OCI-LY3 (cell line): Measurements from ENCODE around the gene MEAF6.

ENCODE experiments used
- H2AFZ ChIP-seq: fragments of 200-600, 300-600 bp; shearing (Covaris generic); 2 replicates; pipeline ENCODE4 v1.6.0; 2014; ENCODE audit warnings: antibody characterized with exemption, low read depth, low read length
- H3K27ac ChIP-seq: fragments of 200-600, 300-600 bp; sonication (generic); 2 replicates; pipeline ENCODE4 v1.5.1; 2014; ENCODE audit warnings: mild to moderate bottlenecking, low read length, moderate library complexity, mixed read lengths
- H3K27me3 ChIP-seq: fragments of 200-600, 300-600 bp; sonication (generic); 2 replicates; pipeline ENCODE4 v1.6.1; 2014; ENCODE audit warnings: low read depth, low read length, mixed read lengths
- H3K36me3 ChIP-seq: fragments of 200-600, 300-600 bp; sonication (generic); replicated peaks from 2 replicates; pipeline ENCODE3; 2014; ENCODE audit warnings: low read depth, low read length, mixed read lengths
- H3K4me1 ChIP-seq: fragments of 300-600, 200-600 bp; sonication (generic); 2 replicates; pipeline ENCODE4 v1.6.1; 2014; ENCODE audit warnings: low read length, mixed read lengths
- H3K4me2 ChIP-seq: fragments of 200-600, 300-600 bp; sonication (generic); 2 replicates; pipeline ENCODE4 v1.6.1; 2014; ENCODE audit warnings: low read length, mixed read lengths
- H3K4me3 ChIP-seq: fragments of 300-600, 200-600 bp; sonication (generic); 2 replicates; pipeline ENCODE4 v1.5.1; 2014; ENCODE audit warnings: antibody characterized with exemption, mild to moderate bottlenecking, low read length, moderate library complexity
- H3K79me2 ChIP-seq: fragments of 300-600, 200-600 bp; shearing (Covaris generic); 2 replicates; pipeline ENCODE4 v1.6.1; 2014; ENCODE audit warnings: mild to moderate bottlenecking, low read length, mixed read lengths
- H3K9ac ChIP-seq: fragments of 300-600, 200-600 bp; shearing (Covaris generic); 2 replicates; pipeline ENCODE4 v1.6.0; 2014; ENCODE audit warnings: mild to moderate bottlenecking, low read length, moderate library complexity
- H3K9me3 ChIP-seq: fragments of 200-600, 300-600 bp; shearing (Covaris generic); 2 replicates; pipeline ENCODE4 v1.6.1; 2014; ENCODE audit warnings: low read length, mixed read lengths; ENCODE audit not compliant: insufficient read depth
- H4K20me1 ChIP-seq: fragments of 200-600, 300-600 bp; sonication (generic); 2 replicates; pipeline ENCODE4 v1.6.1; 2016; ENCODE audit warnings: low read length, mixed read lengths; ENCODE audit not compliant: insufficient read depth
- CTCF ChIP-seq: fragments of 200-600, 300-600 bp; sonication (generic); IDR thresholded peaks from 2 replicates; pipeline ENCODE4 v1.5.1; 2014; ENCODE audit warnings: antibody characterized with exemption, low read length, low read depth
- EZH2phosphoT487 ChIP-seq: fragments of 200-600 bp; shearing (Covaris generic); IDR thresholded peaks from 2 replicates; pipeline ENCODE4 v1.6.1; 2018; ENCODE audit warnings: antibody characterized with exemption, mixed run types, low read depth

The MEAF6 gene

DNA sequence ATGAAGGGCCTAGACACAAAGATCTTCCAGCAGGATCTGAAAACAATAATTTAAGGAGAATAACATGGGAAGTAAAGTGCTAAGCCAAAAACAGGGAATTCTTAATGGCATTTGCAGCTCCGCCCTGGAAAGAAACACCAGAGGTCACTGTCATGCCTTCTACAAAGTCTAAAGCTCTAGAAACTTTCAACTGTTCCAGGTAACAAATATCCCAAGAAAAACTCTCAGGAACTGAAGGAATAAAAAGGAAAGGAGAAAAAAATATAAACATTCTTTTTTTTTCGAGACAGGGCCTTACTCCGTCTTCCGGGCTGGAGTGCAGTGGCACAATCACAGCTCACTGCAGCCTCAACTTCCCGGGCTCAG lies 27.0 kb downstream of the MEAF6 start:
- no peak overlapping the region for H3K4me3 ChIP-seq
- peaks cover 6% of the 10 kb centered on the region for H3K36me3 ChIP-seq
- H3K4me2 ChIP-seq: no peak overlapping the region
- H3K9me3 ChIP-seq: no peaks in the 10 kb centered on the region
- H3K4me1 ChIP-seq: no peaks in the 10 kb centered on the region
- H2AFZ ChIP-seq: no peak overlapping the region
- H3K27ac ChIP-seq: no peak overlapping the region
- no peak overlapping the region for H3K9ac ChIP-seq
- H3K79me2 ChIP-seq: no peaks in the 10 kb centered on the region
- TF ChIP-seq EZH2phosphoT487: no peak
- no peak for TF ChIP-seq CTCF
- H3K27me3 ChIP-seq: no peaks in the 10 kb centered on the region
- peaks cover 17% of the 10 kb centered on the region; the same call in 1 of the 2 replicates for H4K20me1 ChIP-seq

DNA sequence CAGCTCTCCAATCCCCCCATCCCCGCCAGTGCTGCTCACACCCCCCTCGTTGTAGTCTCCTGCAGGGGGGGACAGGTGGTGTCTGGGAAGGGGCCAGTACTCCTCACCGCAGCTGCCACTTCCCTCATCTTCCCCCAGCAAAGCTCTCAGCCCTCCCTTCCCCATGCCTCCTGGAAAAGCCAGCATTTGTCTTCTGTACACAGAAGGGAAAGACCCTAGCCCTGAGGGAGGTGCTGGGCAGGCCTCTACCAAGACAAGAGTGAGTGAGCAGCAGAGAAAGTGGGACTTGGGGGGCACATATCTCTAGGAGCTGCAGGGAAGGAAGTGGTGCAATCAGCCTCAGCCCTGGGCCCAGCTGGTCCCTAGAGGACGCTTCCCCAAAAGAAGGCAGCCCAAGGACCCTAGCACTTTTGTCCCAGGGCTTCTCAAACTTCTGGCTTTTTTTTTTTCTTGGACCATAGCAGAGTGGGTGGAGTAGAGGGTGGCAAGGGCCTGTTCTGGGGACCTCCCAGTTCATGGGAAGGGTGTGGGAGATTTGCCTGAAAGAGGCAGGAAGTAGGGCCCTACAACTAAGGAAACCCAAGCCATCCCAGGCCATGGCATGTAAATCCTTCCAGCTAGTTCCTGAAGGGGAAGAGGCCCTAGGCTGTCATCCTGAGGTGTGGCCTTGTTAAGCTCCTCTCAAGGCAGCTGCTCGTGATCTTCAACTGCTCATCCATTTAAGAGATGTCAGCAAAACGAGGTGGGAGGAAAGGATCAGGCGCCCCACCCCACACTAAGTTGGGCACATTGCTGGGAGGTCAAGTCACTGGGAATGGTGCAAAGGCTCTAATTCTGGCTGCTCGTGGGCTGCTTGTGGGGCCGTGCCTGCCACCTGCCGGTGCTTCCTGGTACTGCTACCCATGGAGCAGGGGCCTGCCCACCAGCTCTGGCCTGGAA lies 27.6 kb downstream of the MEAF6 start:
- H3K9ac ChIP-seq: no peak overlapping the region
- H4K20me1 ChIP-seq: peaks cover 22% of the 10 kb centered on the region
- no peak overlapping the region for H3K4me2 ChIP-seq
- H3K36me3 ChIP-seq: peaks cover 12% of the 10 kb centered on the region
- no peak overlapping the region for H3K4me3 ChIP-seq
- peaks cover 1% of the 10 kb centered on the region; the same call in 1 of the 2 replicates for H3K79me2 ChIP-seq
- H3K9me3 ChIP-seq: no peaks in the 10 kb centered on the region
- H3K4me1 ChIP-seq: no peaks in the 10 kb centered on the region
- H2AFZ ChIP-seq: no peak overlapping the region
- no peaks in the 10 kb centered on the region for H3K27me3 ChIP-seq
- no peak overlapping the region for H3K27ac ChIP-seq
- peak; percentile 75 for TF ChIP-seq CTCF
- no peak for TF ChIP-seq EZH2phosphoT487

DNA sequence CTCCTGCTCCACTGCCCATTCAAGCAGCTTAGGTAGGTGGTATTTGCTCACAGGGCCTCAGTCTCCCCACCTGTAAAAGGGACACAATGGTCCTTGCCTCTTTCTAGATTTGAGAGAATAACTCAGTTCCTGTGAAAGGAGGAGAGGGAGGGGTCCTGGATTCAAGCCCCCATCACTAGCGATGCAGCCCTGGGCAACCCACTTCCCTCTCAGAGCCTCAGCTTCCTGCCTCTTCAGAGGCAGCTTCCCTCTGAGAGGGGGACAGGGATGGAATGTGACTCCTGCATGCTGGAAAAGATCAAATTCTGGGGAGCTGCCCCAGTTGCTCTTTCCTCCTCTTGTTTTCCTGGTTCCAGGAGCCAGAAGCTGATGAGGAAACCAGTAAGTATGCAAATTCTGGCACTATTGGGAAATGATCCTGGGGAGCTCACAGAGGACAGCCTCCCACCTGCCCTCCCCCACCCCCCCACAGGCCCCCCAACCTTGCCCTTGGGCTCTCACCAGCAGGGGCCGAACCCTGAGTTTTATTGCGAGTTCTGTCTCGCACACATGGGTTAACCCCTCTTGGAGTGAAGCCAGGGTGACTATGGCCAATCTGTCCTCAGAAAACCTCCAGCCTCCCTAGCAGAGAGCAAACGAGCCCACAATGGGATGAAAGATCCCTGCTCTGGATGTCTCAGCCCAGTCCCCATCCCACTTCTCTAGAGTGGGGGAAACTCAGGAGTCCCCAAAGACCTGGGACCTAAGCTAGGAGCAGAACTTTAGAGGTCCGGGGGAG lies 28.5 kb downstream of the MEAF6 start:
- no peak overlapping the region for H3K4me3 ChIP-seq
- H2AFZ ChIP-seq: no peak overlapping the region

More for the DNA sequence above, 28.5 kb downstream of the MEAF6 start:
- Histone ChIP-seq H3K27me3 (no peaks in the 10 kb centered on the region), H4K20me1 (peaks cover 31% of the 10 kb centered on the region), H3K9ac (no peak overlapping the region), H3K4me2 (no peak overlapping the region), H3K9me3 (no peaks in the 10 kb centered on the region), H3K4me1 (no peaks in the 10 kb centered on the region), H3K36me3 (peaks cover 20% of the 10 kb centered on the region), H3K79me2 (peaks cover 10% of the 10 kb centered on the region; the same call in 1 of the 2 replicates), H3K27ac (no peak overlapping the region)
- TF ChIP-seq CTCF: no peak
- TF ChIP-seq EZH2phosphoT487: no peak
